Nephron (organoid): Measurements from ENCODE around the gene TNNI2.

ENCODE experiments used
- H3K27ac Mint-ChIP-seq, 3 experiments: 2 replicates each; pipeline ENCODE4 v1.8.0; 2020; ENCODE audit warnings: mixed read lengths in 3 of 3, mild to moderate bottlenecking in 2 of 3, moderate library complexity in 1 of 3
- H3K27me3 Mint-ChIP-seq: 2 replicates; pipeline ENCODE4 v1.8.0; 2021; ENCODE audit warnings: low read depth, mild to moderate bottlenecking, moderate library complexity, mixed read lengths
- H3K36me3 Mint-ChIP-seq: 2 replicates; pipeline ENCODE4 v1.8.0; 2020; ENCODE audit warnings: low read depth, mixed read lengths
- H3K4me1 Mint-ChIP-seq: 2 replicates; pipeline ENCODE4 v1.8.0; 2020; ENCODE audit warnings: mixed read lengths
- H3K4me3 Mint-ChIP-seq, 3 experiments: 2 replicates each; pipeline ENCODE4 v1.8.0; 2020; ENCODE audit warnings: mild to moderate bottlenecking in 3 of 3, mixed read lengths in 3 of 3, moderate library complexity in 2 of 3
- H3K9me3 Mint-ChIP-seq: 2 replicates; pipeline ENCODE4 v1.8.0; 2020; ENCODE audit warnings: mixed read lengths
- CTCF ChIP-seq, 3 experiments: fragments of 200-600 bp; sonication (generic); IDR thresholded peaks; one replicate each; pipeline ENCODE4 v1.5.0; 2021; ENCODE audit warnings: antibody characterized with exemption in 3 of 3; ENCODE audit not compliant: unreplicated experiment in 3 of 3

The TNNI2 gene

GRCh38 chr11:1830004-1830321, 8.8 kb upstream of the TNNI2 start:
- H3K36me3 Mint-ChIP-seq: no peaks in the 10 kb centered on the region
- no peak overlapping the region for H3K27ac Mint-ChIP-seq
- no peak overlapping the region for H3K4me3 Mint-ChIP-seq
- no peak for TF ChIP-seq CTCF (IDR thresholded peaks at IDR 0.05; ENCODE audit: unreplicated experiment in 3 of 3)
- H3K9me3 Mint-ChIP-seq: no peaks in the 10 kb centered on the region
- peaks cover 43% of the 10 kb centered on the region for H3K4me1 Mint-ChIP-seq
- peaks cover 6% of the 10 kb centered on the region for H3K27me3 Mint-ChIP-seq

GRCh38 chr11:1830322-1831223, 8.2 kb upstream of the TNNI2 start:
- TF ChIP-seq CTCF (IDR thresholded peaks at IDR 0.05; ENCODE audit: unreplicated experiment in 3 of 3): no peak
- H3K36me3 Mint-ChIP-seq: no peaks in the 10 kb centered on the region
- peak overlapping the region in 2 of 3 experiments; percentile 9 to 38 for H3K4me3 Mint-ChIP-seq
- H3K9me3 Mint-ChIP-seq: no peaks in the 10 kb centered on the region
- peak overlapping the region in 1 of 3 experiments; percentile 83 for H3K27ac Mint-ChIP-seq
- peaks cover 43% of the 10 kb centered on the region for H3K4me1 Mint-ChIP-seq
- H3K27me3 Mint-ChIP-seq: peaks cover 6% of the 10 kb centered on the region

- Mint-ChIP-seq H3K4me1 (peaks cover 43% of the 10 kb centered on the region), H3K4me3 (peak overlapping the region in 2 of 3 experiments; percentile 23 to 43), H3K36me3 (no peaks in the 10 kb centered on the region), H3K27ac (peak overlapping the region in 2 of 3 experiments; percentile 56 to 65), H3K9me3 (no peaks in the 10 kb centered on the region), H3K27me3 (peaks cover 6% of the 10 kb centered on the region)
- no peak for TF ChIP-seq CTCF (IDR thresholded peaks at IDR 0.05; ENCODE audit: unreplicated experiment in 3 of 3)
Measured at GRCh38 chr11:1831338-1832210, 7.2 kb upstream of the TNNI2 start.

- H3K27me3 Mint-ChIP-seq: peaks cover 6% of the 10 kb centered on the region
- no peaks in the 10 kb centered on the region for H3K36me3 Mint-ChIP-seq
- H3K4me3 Mint-ChIP-seq: peak overlapping the region in 2 of 3 experiments; percentile 23 to 49
- no peaks in the 10 kb centered on the region for H3K9me3 Mint-ChIP-seq
- peaks cover 38% of the 10 kb centered on the region for H3K4me1 Mint-ChIP-seq
- H3K27ac Mint-ChIP-seq: peak overlapping the region in 2 of 3 experiments; percentile 68 to 86
- TF ChIP-seq CTCF (IDR thresholded peaks at IDR 0.05; ENCODE audit: unreplicated experiment in 3 of 3): peak; percentile 97 to 100 (median 98)
Measured at GRCh38 chr11:1832211-1832919, 6.4 kb upstream of the TNNI2 start.

- Mint-ChIP-seq H3K9me3 (no peaks in the 10 kb centered on the region), H3K27me3 (peaks cover 4% of the 10 kb centered on the region), H3K36me3 (no peaks in the 10 kb centered on the region)
Measured at GRCh38 chr11:1832920-1833295, 5.9 kb upstream of the TNNI2 start.

More at GRCh38 chr11:1832920-1833295, 5.9 kb upstream of the TNNI2 start:
- peaks cover 33% of the 10 kb centered on the region for H3K4me1 Mint-ChIP-seq
- TF ChIP-seq CTCF (IDR thresholded peaks at IDR 0.05; ENCODE audit: unreplicated experiment in 3 of 3): no peak
- H3K27ac Mint-ChIP-seq: peak overlapping the region in 2 of 3 experiments; percentile 68 to 86
- peak overlapping the region in 1 of 3 experiments; percentile 49 for H3K4me3 Mint-ChIP-seq
